Superior temporal gyrus (tissue), 1 donor: ENCODE results near the gene ZNF385D.

ENCODE experiments used
- DNase-seq: peaks from one replicate; pipeline ENCODE4 v3.0.0-alpha.2; 2016; ENCODE audit errors: extremely low spot score

ZNF385D gene, protein sequence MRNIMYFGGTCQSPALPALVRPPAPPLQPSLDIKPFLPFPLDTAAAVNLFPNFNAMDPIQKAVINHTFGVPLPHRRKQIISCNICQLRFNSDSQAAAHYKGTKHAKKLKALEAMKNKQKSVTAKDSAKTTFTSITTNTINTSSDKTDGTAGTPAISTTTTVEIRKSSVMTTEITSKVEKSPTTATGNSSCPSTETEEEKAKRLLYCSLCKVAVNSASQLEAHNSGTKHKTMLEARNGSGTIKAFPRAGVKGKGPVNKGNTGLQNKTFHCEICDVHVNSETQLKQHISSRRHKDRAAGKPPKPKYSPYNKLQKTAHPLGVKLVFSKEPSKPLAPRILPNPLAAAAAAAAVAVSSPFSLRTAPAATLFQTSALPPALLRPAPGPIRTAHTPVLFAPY

GRCh38 chr3:21750831-21751391, at the start of gene ZNF385D:
ZNF385D (minus strand) TSS chr3:21751210; CDS start chr3:21750916, 294 bp downstream.
- peak; percentile 44 for DNase-seq

DNA sequence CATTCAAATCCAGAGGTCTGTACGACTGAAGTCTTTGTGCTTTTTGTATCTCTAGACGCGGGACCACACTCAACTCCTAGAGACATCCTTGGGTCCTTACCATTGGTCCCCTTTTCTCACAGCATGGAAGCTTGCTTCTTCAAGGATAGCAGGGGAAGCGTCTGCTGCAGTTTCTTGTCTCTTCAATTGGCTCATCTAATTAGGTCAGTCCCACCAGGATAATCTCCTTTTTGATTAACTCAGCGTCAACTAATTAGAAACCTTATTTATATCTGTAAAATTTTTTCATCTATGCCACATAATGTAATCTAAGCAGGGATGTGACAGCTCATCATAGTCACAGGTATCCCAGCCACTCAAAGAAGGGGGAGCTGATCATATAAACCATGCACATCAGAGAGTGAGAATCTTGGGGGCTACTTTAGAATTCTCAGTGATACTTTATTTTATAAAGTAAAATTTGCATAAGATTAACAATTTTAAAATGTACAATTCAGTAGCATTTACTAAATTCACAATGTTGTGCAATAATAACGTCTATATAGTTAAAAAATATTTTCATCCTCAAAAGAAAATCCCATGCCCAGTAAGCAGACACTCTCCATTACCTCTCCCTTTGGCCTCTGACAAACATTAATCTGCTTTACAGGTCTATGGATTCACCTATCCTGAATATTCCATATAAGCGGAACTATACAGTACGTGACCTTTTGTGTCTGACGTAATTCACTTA, 47.5 kb upstream of the ZNF385D start:
- DNase-seq, result no peak

- no peak for DNase-seq
Observed at GRCh38 chr3:21795921-21796320, 44.9 kb upstream of the ZNF385D start.

DNA sequence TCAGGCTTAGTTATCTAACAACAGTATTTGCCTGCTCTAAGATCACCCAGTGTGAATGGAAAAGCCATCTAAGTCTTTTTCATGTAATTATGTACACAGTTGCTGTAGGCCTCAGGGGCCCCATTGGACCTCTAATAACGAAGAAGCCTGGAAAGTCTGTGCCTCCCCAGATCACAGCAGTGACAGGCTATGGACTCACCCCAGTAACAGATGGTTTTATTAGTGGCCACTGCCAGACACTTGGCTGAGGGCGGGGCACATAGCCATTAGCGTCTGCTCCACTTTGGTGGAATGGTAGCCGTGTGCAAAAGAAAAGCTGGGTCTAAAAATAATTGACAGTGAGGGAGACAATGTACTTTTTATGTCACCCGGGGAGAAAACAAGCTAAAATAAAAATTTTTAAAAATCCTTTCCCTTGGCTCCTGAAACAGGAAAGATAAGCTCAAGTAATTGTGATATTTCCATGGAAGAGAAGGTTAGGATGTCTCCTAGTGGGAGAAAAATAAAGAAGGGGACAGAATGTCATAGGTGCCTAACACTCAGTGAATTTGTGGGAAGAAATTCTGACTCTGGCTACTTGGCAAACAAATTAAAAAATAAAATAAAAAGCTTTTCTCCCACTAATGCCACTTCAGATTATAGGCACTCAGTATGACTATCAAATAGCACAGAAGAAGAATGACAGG, 44.3 kb upstream of the ZNF385D start:
- no peak for DNase-seq

- DNase-seq, result no peak
Observed at GRCh38 chr3:21794291-21794690, 43.3 kb upstream of the ZNF385D start.

GRCh38 chr3:21792176-21792575, 41.2 kb upstream of the ZNF385D start:
- DNase-seq, result no peak

DNA sequence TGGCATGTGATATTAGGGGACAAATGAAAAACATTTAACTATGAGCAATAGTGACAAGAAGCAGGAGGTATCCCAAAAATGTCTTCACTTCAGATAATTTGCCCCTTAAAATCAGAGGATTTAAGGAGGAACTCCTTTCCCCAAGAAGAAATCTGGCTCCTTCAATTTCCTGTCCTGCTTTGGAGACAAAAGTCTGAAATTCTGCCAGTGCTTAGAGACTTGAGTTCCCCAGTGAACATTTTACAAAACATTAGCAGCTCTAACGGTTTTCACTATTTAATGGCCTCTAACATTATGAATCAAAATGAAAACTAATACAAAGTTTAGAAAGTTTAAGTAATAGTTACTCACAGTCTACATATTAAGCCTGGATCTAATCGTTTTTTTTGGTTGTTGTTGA, 40.3 kb upstream of the ZNF385D start:
- no peak for DNase-seq

GRCh38 chr3:21790466-21790865, 39.5 kb upstream of the ZNF385D start:
- DNase-seq, result peak; percentile 20

DNA sequence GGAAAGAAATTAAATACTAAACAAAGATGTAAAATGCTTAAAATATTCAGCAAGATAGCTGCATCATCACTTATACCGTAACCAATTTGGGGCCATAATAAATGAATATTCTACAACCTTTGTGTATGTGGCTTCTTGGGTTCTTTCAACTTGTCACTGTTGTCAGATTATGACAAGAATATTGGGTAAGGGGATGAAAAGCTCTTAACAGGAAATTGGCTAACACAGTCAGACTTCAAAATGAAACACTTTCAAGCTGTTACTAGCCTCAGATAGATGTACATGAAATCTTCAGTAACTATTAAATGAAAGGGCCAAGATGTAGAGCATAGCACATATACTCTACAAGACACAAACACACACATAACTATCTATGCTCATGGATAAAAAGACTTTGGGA, 38.7 kb upstream of the ZNF385D start:
- DNase-seq, result no peak

- DNase-seq, result no peak
Observed at GRCh38 chr3:21786438-21786797, 35.4 kb upstream of the ZNF385D start.

GRCh38 chr3:21785765-21786437, 34.9 kb upstream of the ZNF385D start:
- no peak for DNase-seq

DNA sequence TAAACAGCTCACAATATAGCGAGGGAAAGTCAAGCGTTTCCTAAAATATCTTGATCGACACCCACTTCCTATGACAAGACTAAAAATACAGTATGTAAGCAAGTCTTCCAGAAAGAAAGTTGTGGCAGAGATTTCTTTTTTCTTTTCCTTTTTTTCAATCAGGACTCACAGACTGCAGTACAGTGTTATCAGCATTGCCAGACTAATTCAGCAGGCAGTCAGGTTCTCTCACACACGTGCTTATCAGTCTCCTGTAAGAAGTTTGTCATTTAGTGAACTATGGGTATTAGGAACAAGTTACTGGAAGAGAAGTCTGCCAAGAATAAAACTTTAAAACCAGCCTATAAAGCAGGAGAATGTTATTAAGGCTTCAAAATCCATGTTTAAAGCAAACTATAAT, 32.8 kb upstream of the ZNF385D start:
- DNase-seq, result no peak

- no peak for DNase-seq
Observed at GRCh38 chr3:21781355-21781754, 30.3 kb upstream of the ZNF385D start.

- no peak for DNase-seq
Observed at GRCh38 chr3:21779909-21780308, 28.9 kb upstream of the ZNF385D start.

- no peak for DNase-seq
Observed at GRCh38 chr3:21778715-21779114, 27.7 kb upstream of the ZNF385D start.

DNA sequence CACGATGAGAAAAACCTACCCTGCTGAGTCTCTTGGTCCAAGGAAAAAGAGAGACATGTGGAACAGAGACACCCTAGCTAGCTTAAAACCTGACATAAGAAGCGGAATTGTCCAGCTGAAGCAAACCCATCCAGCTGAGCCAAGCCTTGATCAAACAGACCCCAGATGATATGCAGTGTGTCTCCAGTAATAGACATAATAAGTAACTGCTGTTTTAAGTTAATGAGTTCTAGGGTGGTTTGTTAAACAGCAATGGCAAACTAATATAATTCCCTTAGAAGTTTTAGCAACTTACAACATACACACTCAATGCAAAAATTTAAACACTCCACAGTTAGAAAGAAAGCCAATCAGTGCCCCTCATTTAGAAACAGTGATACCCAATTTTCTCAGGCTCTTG, 26.8 kb upstream of the ZNF385D start:
- DNase-seq, result no peak

- DNase-seq, result no peak
Observed at GRCh38 chr3:21766002-21766401, 15.0 kb upstream of the ZNF385D start.

DNA sequence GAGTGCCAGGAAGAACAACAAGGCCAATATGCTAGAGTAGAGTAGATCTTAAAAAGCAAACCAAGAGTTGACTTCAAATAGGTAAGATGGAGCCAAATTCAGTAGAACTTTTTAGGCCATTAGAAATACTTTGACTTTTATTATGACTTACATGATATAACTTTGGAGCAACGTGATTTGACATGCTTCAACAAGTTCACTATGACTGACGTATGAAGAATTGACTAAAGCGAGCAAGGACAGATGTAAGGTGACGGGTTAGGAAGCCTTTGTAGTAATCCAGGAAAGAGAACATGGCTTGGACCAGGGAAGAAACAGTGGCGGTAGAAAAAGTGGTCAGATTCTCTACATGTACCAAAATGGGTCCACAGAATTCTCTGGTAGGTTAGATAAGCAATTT, 4.9 kb upstream of the ZNF385D start:
- DNase-seq, result no peak

DNA sequence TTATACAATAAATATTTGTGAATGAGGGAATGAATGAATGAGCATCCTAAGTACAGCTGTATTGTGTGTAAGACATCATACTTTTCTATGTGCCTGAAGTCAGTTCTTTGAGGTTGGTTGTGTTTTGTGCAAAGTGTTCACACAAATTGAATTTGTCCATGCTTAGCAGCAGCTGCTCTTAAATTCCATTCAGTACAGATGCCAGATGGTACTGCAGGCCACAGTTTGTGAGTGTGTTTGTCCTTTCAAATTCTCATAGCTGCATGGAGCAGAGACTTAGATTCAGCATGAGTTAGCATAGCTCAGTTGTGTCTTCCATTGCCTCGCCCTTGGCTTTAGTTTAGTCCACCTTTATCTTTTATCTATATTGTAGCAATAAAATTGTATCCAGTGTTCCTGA, 3.8 kb upstream of the ZNF385D start:
- peak; percentile 36 for DNase-seq

GRCh38 chr3:21752749-21753347, 1.8 kb upstream of the ZNF385D start:
- DNase-seq, result peak; percentile 74

- peak; percentile 26 for DNase-seq
Observed at GRCh38 chr3:21751886-21752285, 876 bp upstream of the ZNF385D start.
